GM12874 (cell line): ENCODE results near the gene KCNK15.

Experiments
- TF ChIP-seq, protein P1 (sequence below): IDR thresholded peaks from 2 replicates; pipeline ENCODE4 v1.5.1; 2011; ENCODE audit warnings: low read depth, mild to moderate bottlenecking, control low read depth, low read length, moderate library complexity; ENCODE audit not compliant: insufficient read depth

KCNK15 gene

DNA sequence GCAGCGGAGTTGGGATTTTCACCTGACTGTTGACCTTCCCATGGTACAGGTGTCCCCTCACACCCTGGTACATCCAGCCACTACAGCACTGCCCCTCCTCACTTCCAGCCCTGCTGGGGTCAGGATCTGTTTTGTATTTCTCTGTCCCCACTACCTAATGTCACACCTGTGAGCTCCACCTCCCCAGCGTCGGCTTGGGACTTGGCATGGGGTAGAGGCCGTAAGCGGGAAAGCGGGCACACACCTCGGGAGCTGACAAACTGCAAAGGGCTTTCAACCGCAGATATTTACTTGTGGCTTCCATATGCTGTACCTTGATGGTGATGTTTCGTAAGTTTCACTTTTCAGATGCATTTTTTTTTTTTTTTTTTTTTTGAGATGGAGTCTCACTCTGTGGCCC lies 35.9 kb upstream of the KCNK15 start:
- TF ChIP-seq, protein P1, sequence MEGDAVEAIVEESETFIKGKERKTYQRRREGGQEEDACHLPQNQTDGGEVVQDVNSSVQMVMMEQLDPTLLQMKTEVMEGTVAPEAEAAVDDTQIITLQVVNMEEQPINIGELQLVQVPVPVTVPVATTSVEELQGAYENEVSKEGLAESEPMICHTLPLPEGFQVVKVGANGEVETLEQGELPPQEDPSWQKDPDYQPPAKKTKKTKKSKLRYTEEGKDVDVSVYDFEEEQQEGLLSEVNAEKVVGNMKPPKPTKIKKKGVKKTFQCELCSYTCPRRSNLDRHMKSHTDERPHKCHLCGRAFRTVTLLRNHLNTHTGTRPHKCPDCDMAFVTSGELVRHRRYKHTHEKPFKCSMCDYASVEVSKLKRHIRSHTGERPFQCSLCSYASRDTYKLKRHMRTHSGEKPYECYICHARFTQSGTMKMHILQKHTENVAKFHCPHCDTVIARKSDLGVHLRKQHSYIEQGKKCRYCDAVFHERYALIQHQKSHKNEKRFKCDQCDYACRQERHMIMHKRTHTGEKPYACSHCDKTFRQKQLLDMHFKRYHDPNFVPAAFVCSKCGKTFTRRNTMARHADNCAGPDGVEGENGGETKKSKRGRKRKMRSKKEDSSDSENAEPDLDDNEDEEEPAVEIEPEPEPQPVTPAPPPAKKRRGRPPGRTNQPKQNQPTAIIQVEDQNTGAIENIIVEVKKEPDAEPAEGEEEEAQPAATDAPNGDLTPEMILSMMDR = no peak

DNA sequence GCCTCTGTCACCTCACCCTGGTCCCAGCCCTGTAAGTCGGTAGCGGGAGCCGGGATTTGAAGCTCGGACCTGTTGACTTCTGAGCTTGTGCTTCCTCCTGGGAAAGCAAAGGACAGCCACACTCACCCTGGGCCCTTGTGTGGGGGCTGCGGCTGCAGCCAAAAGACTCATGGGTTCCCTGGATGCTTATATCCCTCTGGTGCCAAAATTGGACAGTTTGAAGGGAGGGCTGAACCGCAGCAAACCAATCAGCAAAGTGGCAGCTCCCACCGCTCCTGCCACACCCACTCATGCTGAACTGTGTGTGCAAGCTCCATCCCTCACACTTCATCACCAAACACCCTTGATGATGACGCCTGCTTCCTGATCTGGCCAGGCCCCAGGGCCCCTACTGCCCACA lies 34.4 kb upstream of the KCNK15 start:
- TF ChIP-seq, protein P1 = no peak

DNA sequence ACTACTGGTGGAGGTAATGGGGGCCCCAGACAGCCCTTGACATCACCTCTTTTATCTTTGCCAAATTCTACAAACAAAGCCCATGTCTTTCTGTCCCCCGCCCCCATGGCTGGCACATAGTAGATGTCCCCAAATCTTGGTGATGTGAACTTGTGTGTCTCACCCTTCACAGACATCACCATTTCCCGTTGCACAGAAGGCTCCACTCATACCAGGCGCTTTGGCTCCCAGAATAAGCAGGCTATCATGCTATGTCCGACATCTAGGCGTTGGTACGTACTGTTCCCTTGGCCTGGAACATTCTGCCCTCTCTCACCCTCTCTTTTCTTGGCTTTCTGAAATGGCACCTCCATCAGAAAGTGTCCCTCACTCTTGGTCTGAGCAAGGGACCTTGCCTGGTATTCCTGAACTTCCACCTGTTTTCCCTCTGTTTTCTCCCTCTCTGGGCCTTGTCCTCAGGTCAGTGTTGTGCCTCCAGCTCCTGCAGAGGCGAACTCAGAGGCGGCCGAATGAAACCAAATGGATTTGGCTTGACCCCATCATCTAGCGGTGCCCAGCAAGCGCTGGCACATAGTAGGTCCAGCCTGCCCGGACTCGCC lies 31.5 kb upstream of the KCNK15 start:
- TF ChIP-seq, protein P1 = no peak

DNA sequence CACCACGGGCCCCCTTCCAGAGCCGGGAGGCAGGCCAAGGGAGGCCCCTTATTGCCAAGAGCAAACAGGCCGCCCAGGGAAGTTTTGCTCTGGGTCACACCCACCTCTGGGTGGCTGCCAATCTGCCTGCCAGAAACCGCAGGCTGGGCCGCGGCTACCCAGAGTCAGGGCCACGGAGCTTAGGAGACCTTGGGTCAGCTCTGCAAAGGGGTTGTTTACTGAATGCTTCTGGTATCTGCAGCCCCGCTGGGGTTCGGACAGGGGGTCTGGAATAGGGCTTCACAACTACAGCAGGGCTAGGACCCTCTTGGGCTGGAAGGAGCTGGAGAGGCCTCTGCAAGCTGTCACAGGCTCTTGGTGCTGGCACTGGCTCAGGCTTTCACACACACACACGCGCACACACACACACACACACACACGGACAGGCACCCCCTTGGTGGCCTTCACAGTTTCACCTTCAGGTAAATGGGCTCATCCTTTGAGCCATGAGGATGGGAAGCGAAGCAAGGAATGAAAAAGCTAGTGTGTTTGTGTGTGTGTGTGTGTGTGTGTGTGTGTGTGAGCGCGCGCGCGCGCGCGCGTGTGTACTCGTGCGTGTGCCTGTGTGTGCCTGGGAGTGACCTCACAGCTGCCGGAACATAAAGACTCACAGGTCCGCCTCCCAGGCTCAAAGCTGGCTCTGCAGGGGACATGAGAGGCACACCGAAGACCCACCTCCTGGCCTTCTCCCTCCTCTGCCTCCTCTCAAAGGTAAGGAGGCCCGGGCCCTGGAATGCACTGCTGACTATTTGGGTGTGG lies 30.8 kb upstream of the KCNK15 start, which contains the start of gene CCN5:
Gene CCN5 (plus strand): TSS at position 669 of the 798 bp plus-strand sequence. CDS start 22 bp downstream, at position 691.
- TF ChIP-seq, protein P1 = no peak

DNA sequence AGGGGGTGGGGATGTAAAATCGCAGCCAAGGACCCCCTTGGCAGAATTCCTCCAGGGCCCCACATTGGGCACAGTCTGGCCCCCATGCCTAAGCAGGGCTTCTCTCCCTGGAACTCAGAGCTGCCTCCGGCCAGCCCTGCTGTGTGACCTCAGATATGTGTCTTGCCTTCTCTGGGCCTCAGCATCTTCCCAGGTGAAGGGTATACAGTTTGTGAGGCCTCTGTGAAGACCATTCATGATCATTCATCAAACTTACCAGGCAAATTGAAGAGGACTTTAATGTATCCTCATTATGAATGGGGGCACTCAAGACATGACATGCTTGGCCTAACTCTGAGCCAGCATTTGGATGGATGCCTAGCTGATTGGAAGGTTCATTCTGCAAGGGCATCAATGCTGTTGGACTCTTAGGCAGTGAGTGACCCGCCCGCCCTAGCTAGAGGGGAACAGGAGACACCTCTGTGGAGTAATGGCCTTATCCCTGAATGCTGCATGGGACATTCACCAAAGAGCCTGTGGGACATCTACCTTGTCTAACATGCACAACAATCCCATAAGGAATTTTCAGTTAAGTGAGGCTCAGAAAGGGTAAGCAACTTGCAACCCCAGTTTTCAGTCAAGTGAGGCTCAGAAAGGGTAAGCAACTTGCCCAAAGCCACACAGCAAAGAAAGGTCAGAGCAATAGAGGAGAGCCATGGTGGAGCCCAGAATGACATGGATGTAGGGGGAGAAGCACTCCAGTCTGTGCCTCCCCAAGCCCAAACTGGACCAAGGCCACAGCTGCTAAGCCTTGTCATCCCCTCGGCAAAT lies 30.0 kb upstream of the KCNK15 start:
- TF ChIP-seq, protein P1 = no peak

DNA sequence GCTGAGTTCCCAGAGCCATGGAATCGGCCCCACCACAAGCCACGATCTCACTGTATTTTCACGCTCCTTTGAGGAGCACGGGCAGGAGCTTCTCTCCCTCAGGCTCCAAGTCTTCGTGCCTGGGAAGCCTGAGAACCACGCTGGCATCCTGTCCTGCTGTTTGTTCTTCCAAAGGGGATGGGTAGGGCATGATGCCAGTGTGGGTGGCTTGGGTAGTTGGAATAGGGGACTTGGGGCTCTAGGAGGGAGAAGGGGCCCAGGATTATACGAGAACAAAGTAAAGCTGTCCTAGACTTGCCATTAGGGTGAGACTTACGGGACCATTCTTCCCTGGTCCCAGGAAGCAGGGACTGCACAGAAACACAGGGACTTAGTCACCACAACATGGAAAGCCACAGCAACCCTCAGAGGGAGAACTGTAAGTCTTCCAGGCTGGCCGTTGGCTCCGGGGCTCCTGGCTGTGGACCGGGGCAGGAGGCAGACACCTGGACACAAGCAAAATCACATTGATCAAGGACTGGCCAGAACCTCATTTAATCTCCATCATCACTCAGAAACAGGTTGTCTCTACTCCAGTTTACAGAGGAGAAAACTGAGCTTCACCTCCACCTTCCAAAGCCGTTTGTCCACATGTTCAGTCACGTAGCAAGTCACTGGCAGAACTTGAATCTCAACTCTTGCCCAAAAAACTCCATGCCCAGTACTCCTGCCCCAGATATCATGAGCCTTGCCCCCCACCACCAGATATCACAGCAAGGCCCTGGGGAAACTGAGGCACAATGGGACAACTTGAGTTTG lies 29.2 kb upstream of the KCNK15 start:
- TF ChIP-seq, protein P1 = no peak
